ENCODE measurements around the gene ST7.

GRCh38 chr7:117264716-117265115, 311.4 kb downstream of the ST7 start:
- TF ChIP-seq MAFK (IDR thresholded peaks at IDR 0.05; ENCODE audit: low read depth, low read length) (no peak), POLR2A (IDR thresholded peaks at IDR 0.05; ENCODE audit: control extremely low read depth in 1 of 2, low read depth in 2 of 2, low read length in 2 of 2) (no peak), EP300 (IDR thresholded peaks at IDR 0.05; ENCODE audit: borderline replicate concordance in 1 of 2, low read depth in 2 of 2, low read length in 2 of 2) (no peak), SAP30 (IDR thresholded peaks at IDR 0.05; ENCODE audit: insufficient read depth, insufficient replicate concordance, low read length) (no peak), CTCF (IDR thresholded peaks at IDR 0.05; ENCODE audit: control extremely low read depth in 1 of 3, insufficient read depth in 1 of 3, low read depth in 1 of 3, low read length in 3 of 3) (no peak), JUND (IDR thresholded peaks at IDR 0.05; ENCODE audit: low read length) (no peak), RXRA (IDR thresholded peaks at IDR 0.05; ENCODE audit: insufficient read depth, low read depth, low read length) (no peak), SUZ12 (IDR thresholded peaks at IDR 0.05; ENCODE audit: low read length) (no peak), SP1 (IDR thresholded peaks at IDR 0.05; ENCODE audit: low read depth, low read length) (no peak), JUN (IDR thresholded peaks at IDR 0.05; ENCODE audit: low read depth, low read length) (no peak), SIRT6 (IDR thresholded peaks at IDR 0.05; ENCODE audit: low read length) (no peak), GTF2F1 (IDR thresholded peaks at IDR 0.05; ENCODE audit: borderline replicate concordance, low read depth, low read length) (no peak), TAF7 (optimal IDR thresholded peaks at IDR 0.05; ENCODE audit: borderline replicate concordance, low read depth, low read length) (no peak), CBX5 (IDR thresholded peaks at IDR 0.05; ENCODE audit: low read depth, low read length) (no peak)

All from H1 (cell line).